ENCODE measurements around the gene UFC1. TPM values are rescaled to one million over a fixed set of nuclear protein-coding genes. Genes with fewer than 3 reads are reported as not detected.

UFC1 gene
- total RNA-seq, 1 donor from 2014 or later, result 133 TPM

GRCh38 chr1:161187311-161187710, 33.5 kb downstream of the UFC1 start:
- Histone ChIP-seq H3K4me3 (ENCODE audit: low read length in 3 of 3) (no peak overlapping the region), H3K9ac (ENCODE audit: low read depth in 1 of 3, low read length in 3 of 3) (no peak overlapping the region), H3K36me3 (ENCODE audit: control insufficient read depth in 3 of 3, insufficient read depth in 3 of 3, low read length in 3 of 3) (peaks cover 0 to 8% (median 0%) of the 10 kb centered on the region in 3 donors), H3K4me1 (ENCODE audit: control insufficient read depth in 3 of 3, insufficient read depth in 3 of 3, low read length in 3 of 3) (peaks cover 11 to 24% (median 14%) of the 10 kb centered on the region in 3 donors), H3K27ac (ENCODE audit: low read depth, low read length) (no peak overlapping the region), H3K27me3 (ENCODE audit: control insufficient read depth in 3 of 3, insufficient read depth in 3 of 3, low read length in 3 of 3) (no peaks in the 10 kb centered on the region), H3K9me3 (ENCODE audit: control insufficient read depth in 3 of 3, low read length in 3 of 3) (no peaks in the 10 kb centered on the region)

GRCh38 chr1:161188381-161188780, 34.6 kb downstream of the UFC1 start:
- no peak overlapping the region for H3K4me3 ChIP-seq (ENCODE audit: low read length in 3 of 3)
- H3K27me3 ChIP-seq (ENCODE audit: control insufficient read depth in 3 of 3, insufficient read depth in 3 of 3, low read length in 3 of 3), result no peaks in the 10 kb centered on the region
- H3K36me3 ChIP-seq (ENCODE audit: control insufficient read depth in 3 of 3, insufficient read depth in 3 of 3, low read length in 3 of 3), result peaks cover 0 to 8% (median 3%) of the 10 kb centered on the region in 3 donors
- peaks cover 19 to 33% (median 23%) of the 10 kb centered on the region in 3 donors for H3K4me1 ChIP-seq (ENCODE audit: control insufficient read depth in 3 of 3, insufficient read depth in 3 of 3, low read length in 3 of 3)
- H3K9me3 ChIP-seq (ENCODE audit: control insufficient read depth in 3 of 3, low read length in 3 of 3), result no peaks in the 10 kb centered on the region
- no peak overlapping the region for H3K9ac ChIP-seq (ENCODE audit: low read depth in 1 of 3, low read length in 3 of 3)
- no peak overlapping the region for H3K27ac ChIP-seq (ENCODE audit: low read depth, low read length)

DNA sequence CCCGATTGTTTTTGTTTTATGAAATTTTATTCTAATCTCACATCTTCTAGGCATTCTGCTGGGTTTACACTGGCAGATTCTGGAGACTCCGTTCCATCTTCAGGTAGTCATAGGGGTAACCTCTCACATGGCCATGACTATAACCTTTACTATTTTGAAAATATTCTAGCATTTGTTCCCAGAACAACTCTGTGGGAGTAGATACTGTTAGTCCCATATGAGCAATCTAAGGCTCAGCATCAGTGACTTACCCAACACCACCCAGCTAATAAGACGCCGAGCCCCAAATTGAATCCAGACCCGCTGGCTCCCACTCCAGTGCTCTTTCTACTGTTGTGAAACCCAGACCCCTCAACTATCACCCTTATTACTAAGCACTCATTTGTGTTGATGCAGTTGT, 35.3 kb downstream of the UFC1 start:
- Histone ChIP-seq H3K9me3 (ENCODE audit: control insufficient read depth in 3 of 3, low read length in 3 of 3) (no peaks in the 10 kb centered on the region), H3K27me3 (ENCODE audit: control insufficient read depth in 3 of 3, insufficient read depth in 3 of 3, low read length in 3 of 3) (no peaks in the 10 kb centered on the region), H3K4me3 (ENCODE audit: low read length in 3 of 3) (no peak overlapping the region), H3K4me1 (ENCODE audit: control insufficient read depth in 3 of 3, insufficient read depth in 3 of 3, low read length in 3 of 3) (peaks cover 25 to 39% (median 29%) of the 10 kb centered on the region in 3 donors), H3K9ac (ENCODE audit: low read depth in 1 of 3, low read length in 3 of 3) (no peak overlapping the region), H3K27ac (ENCODE audit: low read depth, low read length) (no peak overlapping the region), H3K36me3 (ENCODE audit: control insufficient read depth in 3 of 3, insufficient read depth in 3 of 3, low read length in 3 of 3) (peaks cover 0 to 8% (median 3%) of the 10 kb centered on the region in 3 donors)

DNA sequence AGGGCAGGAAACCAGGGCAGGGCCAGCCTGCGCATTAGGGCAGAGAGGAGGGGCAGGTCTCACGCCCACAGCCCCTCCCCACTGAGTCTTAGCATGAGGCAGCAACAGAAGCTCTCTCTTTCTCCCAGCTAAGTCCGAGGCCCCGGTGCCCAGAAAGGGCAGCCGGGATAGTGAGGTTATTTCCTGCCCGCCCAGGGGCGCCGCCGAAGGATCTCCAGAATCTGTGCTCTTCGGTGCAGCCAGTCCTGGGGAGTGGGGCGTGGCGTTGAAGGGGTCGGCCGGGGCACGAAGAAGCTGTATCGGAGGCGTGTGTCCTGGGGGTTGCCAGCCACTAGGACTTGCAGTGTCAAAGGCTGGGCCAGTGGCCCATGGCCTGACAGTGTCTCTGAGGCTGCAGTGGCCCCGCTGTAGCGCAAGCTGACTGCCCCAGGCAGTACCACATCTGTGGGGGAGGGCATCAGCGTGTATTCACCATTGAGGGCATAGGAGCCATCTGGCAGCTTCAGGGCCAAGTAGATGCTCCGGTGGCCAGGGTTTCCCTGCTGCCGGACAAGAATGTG, 37.3 kb downstream of the UFC1 start:
- Histone ChIP-seq H3K36me3 (ENCODE audit: control insufficient read depth in 3 of 3, insufficient read depth in 3 of 3, low read length in 3 of 3) (peaks cover 0 to 8% (median 3%) of the 10 kb centered on the region in 3 donors), H3K9me3 (ENCODE audit: control insufficient read depth in 3 of 3, low read length in 3 of 3) (no peaks in the 10 kb centered on the region), H3K4me3 (ENCODE audit: low read length in 3 of 3) (no peak overlapping the region), H3K27ac (ENCODE audit: low read depth, low read length) (no peak overlapping the region), H3K27me3 (ENCODE audit: control insufficient read depth in 3 of 3, insufficient read depth in 3 of 3, low read length in 3 of 3) (no peaks in the 10 kb centered on the region), H3K4me1 (ENCODE audit: control insufficient read depth in 3 of 3, insufficient read depth in 3 of 3, low read length in 3 of 3) (peaks cover 17 to 47% (median 33%) of the 10 kb centered on the region in 3 donors), H3K9ac (ENCODE audit: low read depth in 1 of 3, low read length in 3 of 3) (no peak overlapping the region)

DNA sequence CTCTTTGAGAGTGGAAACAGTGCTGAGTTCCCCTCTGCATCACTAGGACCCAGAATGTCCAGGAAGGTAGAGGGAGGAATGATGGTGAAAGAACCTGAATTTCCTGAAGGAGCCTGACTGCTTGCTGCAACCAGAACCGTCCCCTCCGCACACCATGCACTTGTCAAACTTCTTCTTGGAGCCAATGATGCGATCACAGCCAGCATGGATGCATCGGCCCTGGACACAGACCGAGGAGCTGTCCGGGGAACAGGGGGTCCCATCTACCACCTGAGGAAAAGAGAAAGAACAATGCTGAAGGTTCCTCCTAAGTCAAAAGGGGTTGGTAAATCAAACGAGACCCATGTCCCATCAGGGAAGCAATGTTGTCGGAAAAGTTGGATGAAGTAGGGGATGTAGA, 38.2 kb downstream of the UFC1 start:
- no peaks in the 10 kb centered on the region for H3K27me3 ChIP-seq (ENCODE audit: control insufficient read depth in 3 of 3, insufficient read depth in 3 of 3, low read length in 3 of 3)
- peaks cover 23 to 48% (median 38%) of the 10 kb centered on the region in 3 donors for H3K4me1 ChIP-seq (ENCODE audit: control insufficient read depth in 3 of 3, insufficient read depth in 3 of 3, low read length in 3 of 3)
- H3K9ac ChIP-seq (ENCODE audit: low read depth in 1 of 3, low read length in 3 of 3), result no peak overlapping the region
- no peaks in the 10 kb centered on the region for H3K9me3 ChIP-seq (ENCODE audit: control insufficient read depth in 3 of 3, low read length in 3 of 3)
- H3K36me3 ChIP-seq (ENCODE audit: control insufficient read depth in 3 of 3, insufficient read depth in 3 of 3, low read length in 3 of 3), result peaks cover 0 to 8% (median 3%) of the 10 kb centered on the region in 3 donors
- H3K27ac ChIP-seq (ENCODE audit: low read depth, low read length), result no peak overlapping the region
- H3K4me3 ChIP-seq (ENCODE audit: low read length in 3 of 3), result no peak overlapping the region

- H3K27me3 ChIP-seq (ENCODE audit: control insufficient read depth in 3 of 3, insufficient read depth in 3 of 3, low read length in 3 of 3), result no peaks in the 10 kb centered on the region
- peak overlapping the region in 1 of 3 donors; percentile 40 for H3K9ac ChIP-seq (ENCODE audit: low read depth in 1 of 3, low read length in 3 of 3)
- no peak overlapping the region for H3K4me3 ChIP-seq (ENCODE audit: low read length in 3 of 3)
- peaks cover 0 to 8% (median 3%) of the 10 kb centered on the region in 3 donors for H3K36me3 ChIP-seq (ENCODE audit: control insufficient read depth in 3 of 3, insufficient read depth in 3 of 3, low read length in 3 of 3)
- peak overlapping the region; percentile 9 for H3K27ac ChIP-seq (ENCODE audit: low read depth, low read length)
- no peaks in the 10 kb centered on the region for H3K9me3 ChIP-seq (ENCODE audit: control insufficient read depth in 3 of 3, low read length in 3 of 3)
- peaks cover 31 to 50% (median 46%) of the 10 kb centered on the region in 3 donors for H3K4me1 ChIP-seq (ENCODE audit: control insufficient read depth in 3 of 3, insufficient read depth in 3 of 3, low read length in 3 of 3)
Observed at GRCh38 chr1:161192476-161193465, 39.0 kb downstream of the UFC1 start.

DNA sequence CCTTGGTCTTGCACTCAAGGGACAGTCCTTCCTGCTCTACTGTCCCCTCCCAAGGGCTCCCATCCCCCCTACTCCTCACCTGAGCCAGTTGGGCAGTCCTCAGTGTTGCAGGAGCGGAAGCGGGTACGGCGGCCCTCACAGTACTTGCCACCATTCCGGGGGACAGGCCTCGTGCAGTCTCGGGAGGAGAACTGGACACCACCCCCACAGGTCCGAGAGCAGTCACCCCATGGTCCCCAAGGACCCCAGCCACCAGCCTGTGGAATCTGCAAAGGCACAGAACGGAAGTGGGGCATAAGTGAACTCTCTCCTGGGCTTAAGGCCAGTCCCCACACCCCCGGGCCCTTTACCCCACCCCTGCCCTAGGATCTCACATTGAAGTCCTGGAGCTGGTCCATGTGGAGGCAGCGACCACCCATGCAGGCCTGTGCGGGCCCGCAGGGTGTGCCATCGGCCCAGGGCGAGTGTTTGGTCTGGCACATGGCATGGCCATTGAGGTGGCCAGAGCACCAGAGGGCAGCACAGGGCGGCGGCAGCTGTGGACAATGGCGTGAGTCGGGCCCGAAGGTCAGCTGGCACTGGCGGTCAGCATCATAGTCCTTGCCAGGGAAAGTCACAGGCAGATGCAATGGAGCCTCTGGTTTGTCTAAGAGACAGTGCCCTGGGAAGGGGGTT, 39.9 kb downstream of the UFC1 start:
- Histone ChIP-seq H3K27ac (ENCODE audit: low read depth, low read length) (peak overlapping the region; percentile 9), H3K9ac (ENCODE audit: low read depth in 1 of 3, low read length in 3 of 3) (peak overlapping the region in 1 of 3 donors; percentile 40), H3K4me3 (ENCODE audit: low read length in 3 of 3) (peak overlapping the region in 1 of 3 donors; percentile 41), H3K36me3 (ENCODE audit: control insufficient read depth in 3 of 3, insufficient read depth in 3 of 3, low read length in 3 of 3) (peaks cover 0 to 8% (median 3%) of the 10 kb centered on the region in 3 donors), H3K27me3 (ENCODE audit: control insufficient read depth in 3 of 3, insufficient read depth in 3 of 3, low read length in 3 of 3) (no peaks in the 10 kb centered on the region), H3K9me3 (ENCODE audit: control insufficient read depth in 3 of 3, low read length in 3 of 3) (no peaks in the 10 kb centered on the region), H3K4me1 (ENCODE audit: control insufficient read depth in 3 of 3, insufficient read depth in 3 of 3, low read length in 3 of 3) (peaks cover 40 to 59% (median 55%) of the 10 kb centered on the region in 3 donors)

GRCh38 chr1:161195171-161195570, 41.4 kb downstream of the UFC1 start:
- Histone ChIP-seq H3K4me1 (ENCODE audit: control insufficient read depth in 3 of 3, insufficient read depth in 3 of 3, low read length in 3 of 3) (peaks cover 53 to 74% (median 67%) of the 10 kb centered on the region in 3 donors), H3K36me3 (ENCODE audit: control insufficient read depth in 3 of 3, insufficient read depth in 3 of 3, low read length in 3 of 3) (peaks cover 0 to 8% (median 3%) of the 10 kb centered on the region in 3 donors), H3K27me3 (ENCODE audit: control insufficient read depth in 3 of 3, insufficient read depth in 3 of 3, low read length in 3 of 3) (no peaks in the 10 kb centered on the region), H3K27ac (ENCODE audit: low read depth, low read length) (peak overlapping the region; percentile 31), H3K9me3 (ENCODE audit: control insufficient read depth in 3 of 3, low read length in 3 of 3) (no peaks in the 10 kb centered on the region), H3K9ac (ENCODE audit: low read depth in 1 of 3, low read length in 3 of 3) (peak overlapping the region in 1 of 3 donors; percentile 15), H3K4me3 (ENCODE audit: low read length in 3 of 3) (peak overlapping the region in 2 of 3 donors; percentile 11 to 29)

DNA sequence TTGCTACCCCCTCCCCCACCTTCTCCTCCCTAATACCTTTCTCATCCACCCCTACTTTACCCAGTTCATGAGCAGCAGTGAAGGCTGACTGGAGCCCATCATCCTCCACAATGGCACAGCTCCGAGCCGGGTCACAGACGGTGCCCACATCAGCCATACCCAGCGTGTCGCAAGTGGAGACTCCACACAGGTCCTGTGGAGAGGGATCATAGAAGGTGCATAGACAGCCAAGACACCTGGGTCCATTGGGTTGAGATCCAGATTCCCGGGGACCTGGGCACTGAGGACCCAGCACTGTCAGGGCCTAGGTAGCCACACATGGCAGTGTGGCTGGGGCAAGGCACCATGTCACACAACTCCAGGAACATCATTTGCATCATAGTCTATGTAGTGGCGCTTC, 42.3 kb downstream of the UFC1 start:
- H3K9ac ChIP-seq (ENCODE audit: low read depth in 1 of 3, low read length in 3 of 3), result peak overlapping the region in 1 of 3 donors; percentile 73
- H3K4me3 ChIP-seq (ENCODE audit: low read length in 3 of 3), result peak overlapping the region in 1 of 3 donors; percentile 35
- H3K27ac ChIP-seq (ENCODE audit: low read depth, low read length), result peak overlapping the region; percentile 99
- H3K27me3 ChIP-seq (ENCODE audit: control insufficient read depth in 3 of 3, insufficient read depth in 3 of 3, low read length in 3 of 3), result no peaks in the 10 kb centered on the region
- no peaks in the 10 kb centered on the region for H3K9me3 ChIP-seq (ENCODE audit: control insufficient read depth in 3 of 3, low read length in 3 of 3)
- peaks cover 62 to 83% (median 76%) of the 10 kb centered on the region in 3 donors for H3K4me1 ChIP-seq (ENCODE audit: control insufficient read depth in 3 of 3, insufficient read depth in 3 of 3, low read length in 3 of 3)
- peaks cover 0 to 8% (median 3%) of the 10 kb centered on the region in 3 donors for H3K36me3 ChIP-seq (ENCODE audit: control insufficient read depth in 3 of 3, insufficient read depth in 3 of 3, low read length in 3 of 3)

Data from skeletal muscle tissue (tissue), 4 donors.